ENCODE results near the gene DENND5B.

The DENND5B gene

DNA sequence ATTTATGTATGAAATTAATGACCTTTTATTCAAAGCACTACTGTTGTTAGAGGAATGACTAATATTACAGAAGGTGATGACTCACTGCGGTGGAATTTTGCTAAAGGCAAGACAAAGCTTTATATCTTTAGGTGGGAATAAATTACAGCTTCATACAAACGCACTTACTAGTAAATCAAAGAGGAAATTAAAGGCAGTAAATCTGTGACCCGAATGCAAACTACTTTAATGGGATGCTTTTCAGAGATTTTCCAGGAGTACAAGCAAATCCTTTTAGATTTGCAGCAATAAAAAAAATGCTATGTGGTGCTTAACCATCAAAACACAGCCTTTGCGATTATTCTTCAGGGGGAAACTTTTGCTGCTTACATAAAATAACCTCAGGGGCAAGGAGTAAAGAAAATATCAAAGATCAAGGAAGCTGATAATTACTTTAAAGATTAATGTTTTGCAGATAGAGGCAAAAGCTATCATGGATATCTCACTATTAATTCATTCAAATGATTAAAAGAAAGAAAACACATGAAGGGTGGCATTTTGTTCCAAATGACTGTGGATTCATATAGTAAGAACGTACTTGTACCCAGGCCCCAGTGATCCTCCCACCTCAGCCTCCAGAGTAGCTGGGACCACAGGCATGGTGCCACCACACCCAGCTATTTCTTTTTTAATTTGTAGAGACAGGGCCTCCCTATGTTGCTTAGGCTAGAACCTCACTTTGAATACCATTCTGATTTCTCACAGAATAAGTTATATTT, 98.9 kb downstream of the DENND5B start (continued):
- TF ChIP-seq, protein P1, sequence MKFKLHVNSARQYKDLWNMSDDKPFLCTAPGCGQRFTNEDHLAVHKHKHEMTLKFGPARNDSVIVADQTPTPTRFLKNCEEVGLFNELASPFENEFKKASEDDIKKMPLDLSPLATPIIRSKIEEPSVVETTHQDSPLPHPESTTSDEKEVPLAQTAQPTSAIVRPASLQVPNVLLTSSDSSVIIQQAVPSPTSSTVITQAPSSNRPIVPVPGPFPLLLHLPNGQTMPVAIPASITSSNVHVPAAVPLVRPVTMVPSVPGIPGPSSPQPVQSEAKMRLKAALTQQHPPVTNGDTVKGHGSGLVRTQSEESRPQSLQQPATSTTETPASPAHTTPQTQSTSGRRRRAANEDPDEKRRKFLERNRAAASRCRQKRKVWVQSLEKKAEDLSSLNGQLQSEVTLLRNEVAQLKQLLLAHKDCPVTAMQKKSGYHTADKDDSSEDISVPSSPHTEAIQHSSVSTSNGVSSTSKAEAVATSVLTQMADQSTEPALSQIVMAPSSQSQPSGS (tag by site-specific recombination; IDR thresholded peaks at IDR 0.05; ENCODE audit: low read depth), result no peak
- TF ChIP-seq ZNF354C (tag by site-specific recombination; IDR thresholded peaks at IDR 0.05; ENCODE audit: borderline replicate concordance, low read depth) (no peak), ZNF2 (tag by site-specific recombination; IDR thresholded peaks at IDR 0.05) (no peak), ZNF394 (tag by site-specific recombination; IDR thresholded peaks at IDR 0.05; ENCODE audit: borderline replicate concordance) (no peak), HOXC10 (CRISPR knock-in tag; IDR thresholded peaks at IDR 0.05) (no peak), ZNF623 (tag by site-specific recombination; IDR thresholded peaks at IDR 0.05) (no peak), ZNF510 (tag by site-specific recombination; IDR thresholded peaks at IDR 0.05; ENCODE audit: insufficient replicate concordance) (no peak), ZNF549 (tag by site-specific recombination; IDR thresholded peaks at IDR 0.05) (no peak), RBAK (tag by site-specific recombination; IDR thresholded peaks at IDR 0.05) (no peak), ZNF521 (tag by site-specific recombination; IDR thresholded peaks at IDR 0.05) (no peak), MYNN (tag by site-specific recombination; IDR thresholded peaks at IDR 0.05; ENCODE audit: borderline replicate concordance) (no peak), ZNF654 (tag by site-specific recombination; IDR thresholded peaks at IDR 0.05; ENCODE audit: low read depth) (no peak), BCL11B (tag by site-specific recombination; IDR thresholded peaks at IDR 0.05; ENCODE audit: low read depth) (peak; percentile 65; the same call in 1 of the 2 replicates), ZBTB7A (tag by site-specific recombination; IDR thresholded peaks at IDR 0.05; ENCODE audit: low read depth) (no peak), ZBTB1 (tag by site-specific recombination; IDR thresholded peaks at IDR 0.05) (no peak), ZNF600 (tag by site-specific recombination; IDR thresholded peaks at IDR 0.05) (no peak)
- TF ChIP-seq, protein P2, sequence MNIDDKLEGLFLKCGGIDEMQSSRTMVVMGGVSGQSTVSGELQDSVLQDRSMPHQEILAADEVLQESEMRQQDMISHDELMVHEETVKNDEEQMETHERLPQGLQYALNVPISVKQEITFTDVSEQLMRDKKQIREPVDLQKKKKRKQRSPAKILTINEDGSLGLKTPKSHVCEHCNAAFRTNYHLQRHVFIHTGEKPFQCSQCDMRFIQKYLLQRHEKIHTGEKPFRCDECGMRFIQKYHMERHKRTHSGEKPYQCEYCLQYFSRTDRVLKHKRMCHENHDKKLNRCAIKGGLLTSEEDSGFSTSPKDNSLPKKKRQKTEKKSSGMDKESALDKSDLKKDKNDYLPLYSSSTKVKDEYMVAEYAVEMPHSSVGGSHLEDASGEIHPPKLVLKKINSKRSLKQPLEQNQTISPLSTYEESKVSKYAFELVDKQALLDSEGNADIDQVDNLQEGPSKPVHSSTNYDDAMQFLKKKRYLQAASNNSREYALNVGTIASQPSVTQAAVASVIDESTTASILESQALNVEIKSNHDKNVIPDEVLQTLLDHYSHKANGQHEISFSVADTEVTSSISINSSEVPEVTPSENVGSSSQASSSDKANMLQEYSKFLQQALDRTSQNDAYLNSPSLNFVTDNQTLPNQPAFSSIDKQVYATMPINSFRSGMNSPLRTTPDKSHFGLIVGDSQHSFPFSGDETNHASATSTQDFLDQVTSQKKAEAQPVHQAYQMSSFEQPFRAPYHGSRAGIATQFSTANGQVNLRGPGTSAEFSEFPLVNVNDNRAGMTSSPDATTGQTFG (tag by site-specific recombination; IDR thresholded peaks at IDR 0.05; ENCODE audit: borderline replicate concordance), result no peak
- TF ChIP-seq, protein P3, sequence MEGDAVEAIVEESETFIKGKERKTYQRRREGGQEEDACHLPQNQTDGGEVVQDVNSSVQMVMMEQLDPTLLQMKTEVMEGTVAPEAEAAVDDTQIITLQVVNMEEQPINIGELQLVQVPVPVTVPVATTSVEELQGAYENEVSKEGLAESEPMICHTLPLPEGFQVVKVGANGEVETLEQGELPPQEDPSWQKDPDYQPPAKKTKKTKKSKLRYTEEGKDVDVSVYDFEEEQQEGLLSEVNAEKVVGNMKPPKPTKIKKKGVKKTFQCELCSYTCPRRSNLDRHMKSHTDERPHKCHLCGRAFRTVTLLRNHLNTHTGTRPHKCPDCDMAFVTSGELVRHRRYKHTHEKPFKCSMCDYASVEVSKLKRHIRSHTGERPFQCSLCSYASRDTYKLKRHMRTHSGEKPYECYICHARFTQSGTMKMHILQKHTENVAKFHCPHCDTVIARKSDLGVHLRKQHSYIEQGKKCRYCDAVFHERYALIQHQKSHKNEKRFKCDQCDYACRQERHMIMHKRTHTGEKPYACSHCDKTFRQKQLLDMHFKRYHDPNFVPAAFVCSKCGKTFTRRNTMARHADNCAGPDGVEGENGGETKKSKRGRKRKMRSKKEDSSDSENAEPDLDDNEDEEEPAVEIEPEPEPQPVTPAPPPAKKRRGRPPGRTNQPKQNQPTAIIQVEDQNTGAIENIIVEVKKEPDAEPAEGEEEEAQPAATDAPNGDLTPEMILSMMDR (tag by site-specific recombination; IDR thresholded peaks at IDR 0.05), result no peak
- TF ChIP-seq, protein P4, sequence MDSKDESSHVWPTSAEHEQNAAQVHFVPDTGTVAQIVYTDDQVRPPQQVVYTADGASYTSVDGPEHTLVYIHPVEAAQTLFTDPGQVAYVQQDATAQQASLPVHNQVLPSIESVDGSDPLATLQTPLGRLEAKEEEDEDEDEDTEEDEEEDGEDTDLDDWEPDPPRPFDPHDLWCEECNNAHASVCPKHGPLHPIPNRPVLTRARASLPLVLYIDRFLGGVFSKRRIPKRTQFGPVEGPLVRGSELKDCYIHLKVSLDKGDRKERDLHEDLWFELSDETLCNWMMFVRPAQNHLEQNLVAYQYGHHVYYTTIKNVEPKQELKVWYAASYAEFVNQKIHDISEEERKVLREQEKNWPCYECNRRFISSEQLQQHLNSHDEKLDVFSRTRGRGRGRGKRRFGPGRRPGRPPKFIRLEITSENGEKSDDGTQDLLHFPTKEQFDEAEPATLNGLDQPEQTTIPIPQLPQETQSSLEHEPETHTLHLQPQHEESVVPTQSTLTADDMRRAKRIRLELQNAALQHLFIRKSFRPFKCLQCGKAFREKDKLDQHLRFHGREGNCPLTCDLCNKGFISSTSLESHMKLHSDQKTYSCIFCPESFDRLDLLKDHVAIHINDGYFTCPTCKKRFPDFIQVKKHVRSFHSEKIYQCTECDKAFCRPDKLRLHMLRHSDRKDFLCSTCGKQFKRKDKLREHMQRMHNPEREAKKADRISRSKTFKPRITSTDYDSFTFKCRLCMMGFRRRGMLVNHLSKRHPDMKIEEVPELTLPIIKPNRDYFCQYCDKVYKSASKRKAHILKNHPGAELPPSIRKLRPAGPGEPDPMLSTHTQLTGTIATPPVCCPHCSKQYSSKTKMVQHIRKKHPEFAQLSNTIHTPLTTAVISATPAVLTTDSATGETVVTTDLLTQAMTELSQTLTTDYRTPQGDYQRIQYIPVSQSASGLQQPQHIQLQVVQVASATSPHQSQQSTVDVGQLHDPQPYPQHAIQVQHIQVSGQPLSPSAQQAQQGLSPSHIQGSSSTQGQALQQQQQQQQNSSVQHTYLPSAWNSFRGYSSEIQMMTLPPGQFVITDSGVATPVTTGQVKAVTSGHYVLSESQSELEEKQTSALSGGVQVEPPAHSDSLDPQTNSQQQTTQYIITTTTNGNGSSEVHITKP (tag by site-specific recombination; IDR thresholded peaks at IDR 0.05), result no peak
- TF ChIP-seq, protein P5, sequence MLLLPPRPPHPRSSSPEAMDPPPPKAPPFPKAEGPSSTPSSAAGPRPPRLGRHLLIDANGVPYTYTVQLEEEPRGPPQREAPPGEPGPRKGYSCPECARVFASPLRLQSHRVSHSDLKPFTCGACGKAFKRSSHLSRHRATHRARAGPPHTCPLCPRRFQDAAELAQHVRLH (tag by site-specific recombination; IDR thresholded peaks at IDR 0.05), result 0 out of 2 replicates have a peak, but pooled peaks have one; percentile 49
- TF ChIP-seq, protein P6, sequence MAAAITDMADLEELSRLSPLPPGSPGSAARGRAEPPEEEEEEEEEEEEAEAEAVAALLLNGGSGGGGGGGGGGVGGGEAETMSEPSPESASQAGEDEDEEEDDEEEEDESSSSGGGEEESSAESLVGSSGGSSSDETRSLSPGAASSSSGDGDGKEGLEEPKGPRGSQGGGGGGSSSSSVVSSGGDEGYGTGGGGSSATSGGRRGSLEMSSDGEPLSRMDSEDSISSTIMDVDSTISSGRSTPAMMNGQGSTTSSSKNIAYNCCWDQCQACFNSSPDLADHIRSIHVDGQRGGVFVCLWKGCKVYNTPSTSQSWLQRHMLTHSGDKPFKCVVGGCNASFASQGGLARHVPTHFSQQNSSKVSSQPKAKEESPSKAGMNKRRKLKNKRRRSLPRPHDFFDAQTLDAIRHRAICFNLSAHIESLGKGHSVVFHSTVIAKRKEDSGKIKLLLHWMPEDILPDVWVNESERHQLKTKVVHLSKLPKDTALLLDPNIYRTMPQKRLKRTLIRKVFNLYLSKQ (tag by site-specific recombination; IDR thresholded peaks at IDR 0.05; ENCODE audit: borderline replicate concordance), result no peak
- TF ChIP-seq, protein P7, sequence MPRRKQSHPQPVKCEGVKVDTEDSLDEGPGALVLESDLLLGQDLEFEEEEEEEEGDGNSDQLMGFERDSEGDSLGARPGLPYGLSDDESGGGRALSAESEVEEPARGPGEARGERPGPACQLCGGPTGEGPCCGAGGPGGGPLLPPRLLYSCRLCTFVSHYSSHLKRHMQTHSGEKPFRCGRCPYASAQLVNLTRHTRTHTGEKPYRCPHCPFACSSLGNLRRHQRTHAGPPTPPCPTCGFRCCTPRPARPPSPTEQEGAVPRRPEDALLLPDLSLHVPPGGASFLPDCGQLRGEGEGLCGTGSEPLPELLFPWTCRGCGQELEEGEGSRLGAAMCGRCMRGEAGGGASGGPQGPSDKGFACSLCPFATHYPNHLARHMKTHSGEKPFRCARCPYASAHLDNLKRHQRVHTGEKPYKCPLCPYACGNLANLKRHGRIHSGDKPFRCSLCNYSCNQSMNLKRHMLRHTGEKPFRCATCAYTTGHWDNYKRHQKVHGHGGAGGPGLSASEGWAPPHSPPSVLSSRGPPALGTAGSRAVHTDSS (tag by site-specific recombination; IDR thresholded peaks at IDR 0.05), result no peak
- TF ChIP-seq, protein P8, sequence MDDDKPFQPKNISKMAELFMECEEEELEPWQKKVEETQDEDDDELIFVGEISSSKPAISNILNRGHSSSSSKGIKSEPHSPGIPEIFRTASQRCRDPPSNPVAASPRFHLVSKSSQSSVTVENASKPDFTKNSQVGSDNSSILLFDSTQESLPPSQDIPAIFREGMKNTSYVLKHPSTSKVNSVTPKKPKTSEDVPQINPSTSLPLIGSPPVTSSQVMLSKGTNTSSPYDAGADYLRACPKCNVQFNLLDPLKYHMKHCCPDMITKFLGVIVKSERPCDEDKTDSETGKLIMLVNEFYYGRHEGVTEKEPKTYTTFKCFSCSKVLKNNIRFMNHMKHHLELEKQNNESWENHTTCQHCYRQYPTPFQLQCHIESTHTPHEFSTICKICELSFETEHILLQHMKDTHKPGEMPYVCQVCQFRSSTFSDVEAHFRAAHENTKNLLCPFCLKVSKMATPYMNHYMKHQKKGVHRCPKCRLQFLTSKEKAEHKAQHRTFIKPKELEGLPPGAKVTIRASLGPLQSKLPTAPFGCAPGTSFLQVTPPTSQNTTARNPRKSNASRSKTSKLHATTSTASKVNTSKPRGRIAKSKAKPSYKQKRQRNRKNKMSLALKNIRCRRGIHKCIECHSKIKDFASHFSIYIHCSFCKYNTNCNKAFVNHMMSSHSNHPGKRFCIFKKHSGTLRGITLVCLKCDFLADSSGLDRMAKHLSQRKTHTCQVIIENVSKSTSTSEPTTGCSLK (tag by site-specific recombination; IDR thresholded peaks at IDR 0.05), result no peak

All from HEK293 (cell line).